Neural progenitor cell (in vitro differentiated cells): ENCODE results near the gene C11orf86. TPM values are rescaled to one million over a fixed set of nuclear protein-coding genes. Genes with fewer than 3 reads are reported as not detected.

ENCODE experiments used
- DNase-seq: peaks from one replicate; pipeline ENCODE4 v3.0.0-alpha.2; 2016; ENCODE audit warnings: low spot score
- H2AFZ ChIP-seq: fragments of 200-600 bp; sonication (generic); replicated peaks from 2 replicates; pipeline ENCODE4 v1.6.1; 2016; ENCODE audit warnings: antibody characterized with exemption
- H3F3A ChIP-seq: fragments of 200-600 bp; sonication (generic); 2 replicates; pipeline ENCODE4 v1.6.1; 2016; ENCODE audit warnings: antibody characterized with exemption, low read depth
- H3K27ac ChIP-seq: fragments of 200-600 bp; sonication (generic); 2 replicates; pipeline ENCODE4 v1.5.1; 2016; ENCODE audit warnings: mild to moderate bottlenecking
- H3K27me3 ChIP-seq: fragments of 200-600 bp; sonication (generic); 2 replicates; pipeline ENCODE4 v1.6.1; 2016; ENCODE audit warnings: mild to moderate bottlenecking, moderate library complexity
- H3K36me3 ChIP-seq: fragments of 200-600 bp; sonication (generic); 2 replicates; pipeline ENCODE4 v1.5.1; 2016
- H3K4me1 ChIP-seq: fragments of 200-600 bp; sonication (generic); 2 replicates; pipeline ENCODE4 v1.6.1; 2016; ENCODE audit warnings: mixed run types
- H3K4me2 ChIP-seq: fragments of 200-600 bp; sonication (generic); 2 replicates; pipeline ENCODE4 v1.6.1; 2016
- H3K4me3 ChIP-seq: fragments of 200-600 bp; sonication (generic); 2 replicates; pipeline ENCODE4 v1.5.1; 2016
- H3K79me2 ChIP-seq: fragments of 200-600 bp; sonication (generic); 2 replicates; pipeline ENCODE4 v1.6.1; 2016; ENCODE audit warnings: low read depth
- H3K9ac ChIP-seq: fragments of 200-600 bp; sonication (generic); 2 replicates; pipeline ENCODE4 v1.6.1; 2016
- H3K9me3 ChIP-seq: fragments of 200-600 bp; sonication (generic); 2 replicates; pipeline ENCODE4 v1.5.1; 2016; ENCODE audit warnings: low read depth
- H4K20me1 ChIP-seq: fragments of 200-600 bp; sonication (generic); 2 replicates; pipeline ENCODE4 v1.6.1; 2016; ENCODE audit warnings: low read depth
- H3K27ac Mint-ChIP-seq: 3 replicates; pipeline ENCODE4 v1.8.0; 2021; ENCODE audit warnings: mixed read lengths
- H3K27me3 Mint-ChIP-seq: 2 replicates; pipeline ENCODE4 v1.8.0; 2022; ENCODE audit warnings: low read depth, mild to moderate bottlenecking, inconsistent platforms, moderate library complexity, mixed read lengths; ENCODE audit not compliant: insufficient read depth
- H3K36me3 Mint-ChIP-seq: 3 replicates; pipeline ENCODE4 v1.8.0; 2021; ENCODE audit warnings: mixed read lengths
- H3K4me1 Mint-ChIP-seq: 3 replicates; pipeline ENCODE4 v1.8.0; 2021; ENCODE audit warnings: mixed read lengths
- H3K4me3 Mint-ChIP-seq: 3 replicates; pipeline ENCODE4 v1.8.0; 2021; ENCODE audit warnings: mild to moderate bottlenecking, moderate library complexity, mixed read lengths
- H3K9me3 Mint-ChIP-seq: 3 replicates; pipeline ENCODE4 v1.8.0; 2020; ENCODE audit warnings: mixed read lengths
- CTCF ChIP-seq: fragments of 200-600 bp; sonication (generic); IDR thresholded peaks from 2 replicates; pipeline ENCODE4 v1.5.1; 2017; ENCODE audit warnings: antibody characterized with exemption, mild to moderate bottlenecking
- EZH2 ChIP-seq: fragments of 200-600 bp; sonication (generic); IDR thresholded peaks from 2 replicates; pipeline ENCODE4 v1.6.1; 2017; ENCODE audit warnings: antibody characterized with exemption, mild to moderate bottlenecking, moderate library complexity
- EZH2phosphoT487 ChIP-seq: fragments of 200-600 bp; sonication (generic); IDR thresholded peaks from 2 replicates; pipeline ENCODE4 v1.6.1; 2017; ENCODE audit warnings: antibody characterized with exemption
- microRNA-seq: library from miRNA; unstranded; fragments of <30 nt; microRNA quantifications from one replicate; pipeline ENCODE4, GENCODE V29; 2016
- small RNA-seq: library from RNA; depleted of rRNA; stranded (forward); fragments of <200 nt; gene quantifications from one replicate; pipeline ENCODE3, GENCODE V24; 2015
- total RNA-seq: library from RNA; depleted of rRNA; stranded (reverse); fragments of >200 nt; gene quantifications from 2 replicates; pipeline ENCODE4 v1.2.3, GENCODE V29; 2015; ENCODE audit warnings: low replicate concordance

C11orf86 gene
- total RNA-seq, 1 donor from 2014 or later: not detected

- no peak for TF ChIP-seq CTCF
- TF ChIP-seq EZH2: no peak
- TF ChIP-seq EZH2phosphoT487: no peak
- H3K4me3 ChIP-seq: no peak overlapping the region
Measured at GRCh38 chr11:67024410-67024809, 49.3 kb downstream of the C11orf86 start.

GRCh38 chr11:67024966-67025365 is 49.9 kb downstream of the C11orf86 start:
- Histone ChIP-seq H3K9ac (no peak overlapping the region), H3K27me3 (peaks cover 50% of the 10 kb centered on the region), H3K79me2 (no peaks in the 10 kb centered on the region), H4K20me1 (peaks cover 13% of the 10 kb centered on the region), H3K4me3 (no peak overlapping the region), H2AFZ (no peak overlapping the region), H3K9me3 (no peaks in the 10 kb centered on the region), H3K27ac (no peak overlapping the region), H3K36me3 (no peaks in the 10 kb centered on the region), H3F3A (peaks cover 6% of the 10 kb centered on the region), H3K4me1 (peaks cover 9% of the 10 kb centered on the region), H3K4me2 (no peak overlapping the region)
- Mint-ChIP-seq H3K36me3 (no peaks in the 10 kb centered on the region), H3K9me3 (no peaks in the 10 kb centered on the region), H3K27ac (no peak overlapping the region), H3K4me3 (peak overlapping the region; percentile 18), H3K4me1 (peaks cover 3% of the 10 kb centered on the region), H3K27me3 (peaks cover 38% of the 10 kb centered on the region)
- TF ChIP-seq EZH2phosphoT487 (no peak), EZH2 (no peak), CTCF (no peak)
- DNase-seq: no peak

More at GRCh38 chr11:67024410-67024809, 49.3 kb downstream of the C11orf86 start:
- Histone ChIP-seq H4K20me1 (peaks cover 13% of the 10 kb centered on the region), H3F3A (peaks cover 6% of the 10 kb centered on the region), H3K79me2 (no peaks in the 10 kb centered on the region), H2AFZ (no peak overlapping the region), H3K36me3 (no peaks in the 10 kb centered on the region), H3K4me1 (peaks cover 9% of the 10 kb centered on the region), H3K27ac (no peak overlapping the region), H3K27me3 (peaks cover 50% of the 10 kb centered on the region), H3K9ac (no peak overlapping the region), H3K4me2 (no peak overlapping the region), H3K9me3 (no peaks in the 10 kb centered on the region)
- Mint-ChIP-seq H3K4me3 (peak overlapping the region; percentile 46), H3K27me3 (peaks cover 39% of the 10 kb centered on the region), H3K36me3 (no peaks in the 10 kb centered on the region), H3K27ac (no peak overlapping the region), H3K4me1 (peaks cover 3% of the 10 kb centered on the region), H3K9me3 (no peaks in the 10 kb centered on the region)
- DNase-seq: no peak

GRCh38 chr11:67025750-67026149 is 50.6 kb downstream of the C11orf86 start:
- peaks cover 50% of the 10 kb centered on the region for H3K27me3 ChIP-seq
- no peak overlapping the region for H3K4me3 Mint-ChIP-seq
- H3K4me1 Mint-ChIP-seq: peaks cover 3% of the 10 kb centered on the region

More at GRCh38 chr11:67025750-67026149, 50.6 kb downstream of the C11orf86 start:
- peaks cover 9% of the 10 kb centered on the region for H3K4me1 ChIP-seq
- no peaks in the 10 kb centered on the region for H3K79me2 ChIP-seq
- Mint-ChIP-seq H3K27ac (no peak overlapping the region), H3K9me3 (no peaks in the 10 kb centered on the region), H3K27me3 (peaks cover 33% of the 10 kb centered on the region), H3K36me3 (no peaks in the 10 kb centered on the region)
- H3K27ac ChIP-seq: no peak overlapping the region
- H3K9me3 ChIP-seq: no peaks in the 10 kb centered on the region
- no peak overlapping the region for H3K4me3 ChIP-seq
- H3K9ac ChIP-seq: no peak overlapping the region
- H2AFZ ChIP-seq: no peak overlapping the region
- H3K36me3 ChIP-seq: no peaks in the 10 kb centered on the region
- TF ChIP-seq CTCF (no peak), EZH2 (no peak), EZH2phosphoT487 (no peak)
- H3F3A ChIP-seq: peaks cover 6% of the 10 kb centered on the region
- no peak for DNase-seq
- peaks cover 13% of the 10 kb centered on the region for H4K20me1 ChIP-seq
- no peak overlapping the region for H3K4me2 ChIP-seq

Small RNAs within 50 kb of the gene (microRNA-seq; reads per million reads assigned to microRNA genes)
- gene MIR3163: not detected

Small RNAs within 50 kb of the gene (small RNA-seq; reads per million reads assigned to genes)
- gene MIR3163: not detected

Other genes starting within 250 kb of the C11orf86 start
- 14.5 and 51.7 TPM in 2 replicates for gene SPTBN2, start 246.1 kb upstream of the C11orf86 start, total RNA-seq
- gene RCE1, start 131.9 kb upstream of the C11orf86 start, total RNA-seq: 13.7 and 35.0 TPM in 2 replicates
- 6.7 and 27.9 TPM in 2 replicates for gene LRFN4, start 118.2 kb upstream of the C11orf86 start, total RNA-seq
- 11.4 and 20.4 TPM in 2 replicates for gene PC, start 16.9 kb upstream of the C11orf86 start, total RNA-seq
- 0.50 and 0.67 TPM in 2 replicates for gene SYT12, start 47.8 kb downstream of the C11orf86 start, total RNA-seq
- 6.6 and 10.0 TPM in 2 replicates for gene RHOD, start 81.5 kb downstream of the C11orf86 start, total RNA-seq
- gene KDM2A, start 144.0 kb downstream of the C11orf86 start, total RNA-seq: 38.8 and 49.5 TPM in 2 replicates